T-helper 2 cell (primary cell): ENCODE results near the gene KRTAP10-3.
"Not testable (repeated sequence)": the region's sequence is repeated elsewhere in the genome, so short reads cannot be mapped to it uniquely, and the experiment has no call there.

Experiments used
- DNase-seq, 5 experiments: peaks; one replicate each; pipeline versions ENCODE4 v3.0.0 to v3.0.0-alpha.2; 2012 to 2022

KRTAP10-3 gene

GRCh38 chr21:44589586-44590305, 31.2 kb upstream of the KRTAP10-3 start:
- no peak for DNase-seq

GRCh38 chr21:44589094-44589493, 30.5 kb upstream of the KRTAP10-3 start:
- no peak for DNase-seq

GRCh38 chr21:44585892-44586291, 27.3 kb upstream of the KRTAP10-3 start:
- no peak for DNase-seq

GRCh38 chr21:44583800-44584147, 25.2 kb upstream of the KRTAP10-3 start:
- peak in 1 of 5 experiments; percentile 69 for DNase-seq

GRCh38 chr21:44583089-44583799, 24.6 kb upstream of the KRTAP10-3 start:
- DNase-seq, result no peak

GRCh38 chr21:44582055-44582454, 23.5 kb upstream of the KRTAP10-3 start:
- no peak for DNase-seq

- DNase-seq, result no peak
These were observed 22.6 kb upstream of the KRTAP10-3 start for GRCh38 chr21:44581158-44581557.

GRCh38 chr21:44580231-44580821, 21.7 kb upstream of the KRTAP10-3 start, which contains the start of gene KRTAP10-5:
Gene KRTAP10-5, minus strand, starts transcription at chr21:44580604. Its CDS starts 26 bp downstream, at chr21:44580578.
- DNase-seq, result not testable (repeated sequence)

- DNase-seq, result no peak
These were observed 21.2 kb upstream of the KRTAP10-3 start for GRCh38 chr21:44579833-44580144.

GRCh38 chr21:44579056-44579832, 20.6 kb upstream of the KRTAP10-3 start:
- no peak for DNase-seq

GRCh38 chr21:44578371-44579055, 19.9 kb upstream of the KRTAP10-3 start:
- DNase-seq, result no peak

GRCh38 chr21:44576025-44576420, 17.4 kb upstream of the KRTAP10-3 start:
- DNase-seq, result no peak

GRCh38 chr21:44575307-44576024, 16.9 kb upstream of the KRTAP10-3 start:
- DNase-seq, result no peak

- peak in 1 of 5 experiments; percentile 19 for DNase-seq
These were observed 16.1 kb upstream of the KRTAP10-3 start for GRCh38 chr21:44574457-44575306.

- not testable (repeated sequence) for DNase-seq
These were observed 15.2 kb upstream of the KRTAP10-3 start, which contains the start of gene KRTAP10-4 for GRCh38 chr21:44573630-44574456. Gene KRTAP10-4, plus strand, starts transcription at chr21:44573729. Its CDS starts 30 bp downstream, at chr21:44573759.

- no peak for DNase-seq
These were observed 14.5 kb upstream of the KRTAP10-3 start for GRCh38 chr21:44572959-44573583.

- no peak for DNase-seq
These were observed 13.5 kb upstream of the KRTAP10-3 start for GRCh38 chr21:44571844-44572782.

- no peak for DNase-seq
These were observed 12.7 kb upstream of the KRTAP10-3 start for GRCh38 chr21:44571296-44571695.
